Breast epithelium (tissue), 4 donors: ENCODE measurements around the gene POLG. TPM values are rescaled to one million over a fixed set of nuclear protein-coding genes. Genes with fewer than 3 reads are reported as not detected.

Source experiments
- DNase-seq, 2 donors: peaks; one replicate each; pipeline ENCODE4 v3.0.0-alpha.2; 2019; ENCODE audit warnings: low spot score in 2 of 2
- H3K27ac ChIP-seq, 2 donors: fragments of 200-600 bp; sonication (generic) in 1 of 2; one replicate each; pipeline ENCODE4 v1.5.1; 2016 to 2019; ENCODE audit warnings: mild to moderate bottlenecking in 1 of 2
- H3K27me3 ChIP-seq, 2 donors: fragments of 200-600 bp; sonication (generic) in 1 of 2; one replicate each; pipeline versions ENCODE4 v1.5.1 to v1.6.0; 2017 to 2019; ENCODE audit warnings: control low read depth in 1 of 2, mild to moderate bottlenecking in 1 of 2
- H3K36me3 ChIP-seq: fragments of 200-600 bp; one replicate; pipeline ENCODE4 v1.5.1; 2019
- H3K4me1 ChIP-seq, 2 donors: fragments of 200-600 bp; sonication (generic); one replicate each; pipeline ENCODE4 v1.5.1; 2016 to 2019; ENCODE audit warnings: control low read depth in 1 of 2
- H3K4me3 ChIP-seq, 3 donors: fragments of 200-600 bp; sonication (generic); 1 replicate in 2 of 3; 2 replicates in 1 of 3; pipeline ENCODE4 v1.5.1; 2016 to 2019; ENCODE audit warnings: mild to moderate bottlenecking in 3 of 3, moderate library complexity in 2 of 3
- H3K9me3 ChIP-seq, 2 donors: fragments of 200-600 bp; sonication (generic) in 1 of 2; one replicate each; pipeline ENCODE4 v1.5.1; 2016 to 2019; ENCODE audit warnings: control low read depth in 1 of 2
- CTCF ChIP-seq, 3 donors: fragments of 450-650 bp; IDR thresholded peaks; one replicate each; pipeline ENCODE4 v1.5.1; 2016 to 2017; ENCODE audit warnings: antibody characterized with exemption in 3 of 3, mild to moderate bottlenecking in 3 of 3, moderate library complexity in 3 of 3
- POLR2A ChIP-seq: fragments of 450-650 bp; IDR thresholded peaks from one replicate; pipeline ENCODE4 v1.6.1; 2016; ENCODE audit warnings: antibody characterized with exemption, mild to moderate bottlenecking, moderate library complexity
- POLR2AphosphoS5 ChIP-seq, 3 donors: sonication (generic); formaldehyde crosslinking; IDR thresholded peaks; one replicate each; pipeline ENCODE4 v1.6.1; 2017; ENCODE audit warnings: antibody characterized with exemption in 3 of 3
- intact Hi-C: fragments of 100-400 bp; cut with DNase I; formaldehyde crosslinking; loops from one replicate; pipeline ENCODE4 v1.15.1; 2023; ENCODE audit warnings: low total_unique reads
- total RNA-seq, 3 donors: library from RNA; depleted of rRNA; stranded (reverse); fragments of >200 nt; gene quantifications; one replicate each; pipeline ENCODE4 v1.1.0, GENCODE V29; 2016

The POLG gene
- total RNA-seq, 3 donors from 2014 or later, result 50.6 to 59.6 (median 53.3) TPM

- Histone ChIP-seq H3K4me1 (peaks cover 0 to 6% of the 10 kb centered on the region in 2 donors), H3K4me3 (no peak overlapping the region), H3K36me3 (no peaks in the 10 kb centered on the region), H3K9me3 (no peaks in the 10 kb centered on the region), H3K27me3 (peaks cover 25 to 86% of the 10 kb centered on the region in 2 donors), H3K27ac (no peak overlapping the region)
- TF ChIP-seq POLR2A (no peak), POLR2AphosphoS5 (IDR thresholded peaks at IDR 0.05) (no peak), CTCF (IDR thresholded peaks at IDR 0.05) (no peak)
- DNase-seq, result no peak
- intact Hi-C loops, result loop anchor here (5.0 kb wide), 1 partner anchor 148 kb away; no protein-coding TSS in a partner anchor
These were observed 34.8 kb upstream of the POLG start for GRCh38 chr15:89369341-89369947.

- peaks cover 27 to 93% of the 10 kb centered on the region in 2 donors for H3K27me3 ChIP-seq
These were observed 34.1 kb upstream of the POLG start for GRCh38 chr15:89368566-89369223.

GRCh38 chr15:89367485-89368451, 33.1 kb upstream of the POLG start:
- peaks cover 29 to 98% of the 10 kb centered on the region in 2 donors for H3K27me3 ChIP-seq
- H3K36me3 ChIP-seq, result no peaks in the 10 kb centered on the region
- TF ChIP-seq POLR2AphosphoS5 (IDR thresholded peaks at IDR 0.05) (no peak), CTCF (IDR thresholded peaks at IDR 0.05) (no peak), POLR2A (no peak)
- no peaks in the 10 kb centered on the region for H3K9me3 ChIP-seq
- DNase-seq, result no peak
- H3K4me1 ChIP-seq, result peaks cover 0 to 6% of the 10 kb centered on the region in 2 donors
- peak overlapping the region in 1 of 3 donors; percentile 57 for H3K4me3 ChIP-seq
- intact Hi-C loops, result loop anchor here (5.0 kb wide), 1 partner anchor 150 kb away; no protein-coding TSS in a partner anchor
- no peak overlapping the region for H3K27ac ChIP-seq

More at GRCh38 chr15:89368566-89369223, 34.1 kb upstream of the POLG start:
- TF ChIP-seq CTCF (IDR thresholded peaks at IDR 0.05) (no peak), POLR2AphosphoS5 (IDR thresholded peaks at IDR 0.05) (no peak), POLR2A (no peak)
- Histone ChIP-seq H3K36me3 (no peaks in the 10 kb centered on the region), H3K9me3 (no peaks in the 10 kb centered on the region), H3K4me3 (no peak overlapping the region), H3K4me1 (peaks cover 0 to 6% of the 10 kb centered on the region in 2 donors), H3K27ac (no peak overlapping the region)
- intact Hi-C loops, result loop anchor here (5.0 kb wide), 1 partner anchor 149 kb away; no protein-coding TSS in a partner anchor
- DNase-seq, result no peak

- peaks cover 0 to 6% of the 10 kb centered on the region in 2 donors for H3K4me1 ChIP-seq
- H3K9me3 ChIP-seq, result no peaks in the 10 kb centered on the region
- H3K27ac ChIP-seq, result no peak overlapping the region
- no peak for DNase-seq
- H3K4me3 ChIP-seq, result peak overlapping the region in 1 of 3 donors; percentile 57
- H3K27me3 ChIP-seq, result peaks cover 32 to 98% of the 10 kb centered on the region in 2 donors
- no peaks in the 10 kb centered on the region for H3K36me3 ChIP-seq
- TF ChIP-seq POLR2A (no peak), CTCF (IDR thresholded peaks at IDR 0.05) (no peak), POLR2AphosphoS5 (IDR thresholded peaks at IDR 0.05) (no peak)
- intact Hi-C loops, result loop anchor here (5.0 kb wide), 1 partner anchor 150 kb away; no protein-coding TSS in a partner anchor
These were observed 32.2 kb upstream of the POLG start for GRCh38 chr15:89366656-89367393.
